Hepatocyte (in vitro differentiated cells): Measurements from ENCODE around the gene KIAA1210. TPM values are rescaled to one million over a fixed set of nuclear protein-coding genes. Genes with fewer than 3 reads are reported as not detected.

Experiments used
- DNase-seq: peaks from one replicate; pipeline ENCODE4 v3.0.0-alpha.2; 2016; ENCODE audit warnings: low spot score
- H2AFZ ChIP-seq: fragments of 200-600 bp; sonication (generic); 2 replicates; pipeline ENCODE4 v1.6.0; 2016; ENCODE audit warnings: antibody characterized with exemption, mild to moderate bottlenecking
- H3K27ac ChIP-seq: fragments of 200-600 bp; sonication (generic); 2 replicates; pipeline ENCODE4 v1.5.1; 2016; ENCODE audit warnings: mild to moderate bottlenecking
- H3K27me3 ChIP-seq: fragments of 200-600 bp; sonication (generic); 2 replicates; pipeline ENCODE4 v1.6.1; 2016
- H3K36me3 ChIP-seq: fragments of 200-600 bp; sonication (generic); replicated peaks from 2 replicates; pipeline ENCODE4 v1.5.1; 2016; ENCODE audit warnings: low read depth; ENCODE audit not compliant: insufficient read depth
- H3K4me1 ChIP-seq: fragments of 200-600 bp; sonication (generic); 2 replicates; pipeline ENCODE4 v1.5.1; 2016; ENCODE audit warnings: mild to moderate bottlenecking, moderate library complexity; ENCODE audit not compliant: insufficient read depth
- H3K4me2 ChIP-seq: fragments of 200-600 bp; sonication (generic); 2 replicates; pipeline ENCODE4 v1.6.0; 2016
- H3K4me3 ChIP-seq: fragments of 200-600 bp; sonication (generic); 2 replicates; pipeline ENCODE4 v1.5.1; 2016; ENCODE audit warnings: mild to moderate bottlenecking
- H3K79me2 ChIP-seq: fragments of 200-600 bp; sonication (generic); 2 replicates; pipeline ENCODE4 v1.6.0; 2017; ENCODE audit warnings: mild to moderate bottlenecking
- H3K9me2 ChIP-seq: fragments of 200-600 bp; sonication (generic); replicated peaks from 2 replicates; pipeline ENCODE4 v1.6.0; 2017; ENCODE audit warnings: mild to moderate bottlenecking; ENCODE audit not compliant: insufficient read depth
- H3K9me3 ChIP-seq: fragments of 200-600 bp; sonication (generic); 2 replicates; pipeline ENCODE4 v1.5.1; 2016; ENCODE audit warnings: low read depth, mild to moderate bottlenecking
- H4K20me1 ChIP-seq: fragments of 200-600 bp; sonication (generic); 2 replicates; pipeline ENCODE4 v1.6.0; 2016; ENCODE audit warnings: mild to moderate bottlenecking; ENCODE audit not compliant: insufficient read depth, poor library complexity, severe bottlenecking
- EZH2 ChIP-seq: fragments of 200-600 bp; sonication (generic); IDR thresholded peaks from 2 replicates; pipeline ENCODE4 v1.6.1; 2016; ENCODE audit warnings: antibody characterized with exemption, mild to moderate bottlenecking, borderline replicate concordance
- EZH2phosphoT487 ChIP-seq: fragments of 200-600 bp; sonication (generic); IDR thresholded peaks from one replicate; pipeline ENCODE4 v1.6.1; 2018; ENCODE audit warnings: antibody characterized with exemption, mild to moderate bottlenecking, low read depth, moderate library complexity; ENCODE audit not compliant: unreplicated experiment, severe bottlenecking
- WGBS: methylation state at CpG from one replicate; pipeline ENCODE4 v1.1.6; 2016; ENCODE audit warnings: low lambda C conversion rate; ENCODE audit errors: missing lambda C conversion rate; 5-methylcytosine and 5-hydroxymethylcytosine counted together
- polyA plus RNA-seq: library from polyadenylated mRNA; unstranded; fragments of >200 nt; fragmentation: Nextera tagmentation; extraction: Ambion mirVana; gene quantifications from 2 replicates; pipeline ENCODE4 v1.2.1, GENCODE V29; 2016
- total RNA-seq: library from RNA; depleted of rRNA; stranded (reverse); fragments of >200 nt; gene quantifications from 2 replicates; pipeline ENCODE4 v1.2.3, GENCODE V29; 2014
- TF ChIP-seq, protein P1 (sequence below): fragments of 200-600 bp; sonication (generic); IDR thresholded peaks from 2 replicates; pipeline ENCODE4 v1.5.1; 2016; ENCODE audit warnings: antibody characterized with exemption, mild to moderate bottlenecking; ENCODE audit not compliant: poor library complexity

KIAA1210 gene
- total and polyA plus RNA-seq, 2 experiments from 2014 or later: 0.03 TPM; not detected in 1

- H3K79me2 ChIP-seq: no peaks in the 10 kb centered on the region
- no peaks in the 10 kb centered on the region for H3K36me3 ChIP-seq
- H3K4me1 ChIP-seq: no peaks in the 10 kb centered on the region
- TF ChIP-seq EZH2 (no peak), EZH2phosphoT487 (no peak)
- TF ChIP-seq, protein P1, sequence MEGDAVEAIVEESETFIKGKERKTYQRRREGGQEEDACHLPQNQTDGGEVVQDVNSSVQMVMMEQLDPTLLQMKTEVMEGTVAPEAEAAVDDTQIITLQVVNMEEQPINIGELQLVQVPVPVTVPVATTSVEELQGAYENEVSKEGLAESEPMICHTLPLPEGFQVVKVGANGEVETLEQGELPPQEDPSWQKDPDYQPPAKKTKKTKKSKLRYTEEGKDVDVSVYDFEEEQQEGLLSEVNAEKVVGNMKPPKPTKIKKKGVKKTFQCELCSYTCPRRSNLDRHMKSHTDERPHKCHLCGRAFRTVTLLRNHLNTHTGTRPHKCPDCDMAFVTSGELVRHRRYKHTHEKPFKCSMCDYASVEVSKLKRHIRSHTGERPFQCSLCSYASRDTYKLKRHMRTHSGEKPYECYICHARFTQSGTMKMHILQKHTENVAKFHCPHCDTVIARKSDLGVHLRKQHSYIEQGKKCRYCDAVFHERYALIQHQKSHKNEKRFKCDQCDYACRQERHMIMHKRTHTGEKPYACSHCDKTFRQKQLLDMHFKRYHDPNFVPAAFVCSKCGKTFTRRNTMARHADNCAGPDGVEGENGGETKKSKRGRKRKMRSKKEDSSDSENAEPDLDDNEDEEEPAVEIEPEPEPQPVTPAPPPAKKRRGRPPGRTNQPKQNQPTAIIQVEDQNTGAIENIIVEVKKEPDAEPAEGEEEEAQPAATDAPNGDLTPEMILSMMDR: no peak
- no peak for DNase-seq
- no peak overlapping the region for H3K27ac ChIP-seq
- H3K9me2 ChIP-seq: no peaks in the 10 kb centered on the region
- H3K4me3 ChIP-seq: no peak overlapping the region
- H3K4me2 ChIP-seq: no peak overlapping the region
- no peaks in the 10 kb centered on the region for H3K27me3 ChIP-seq
- H2AFZ ChIP-seq: no peak overlapping the region
- H4K20me1 ChIP-seq: no peaks in the 10 kb centered on the region
- no peaks in the 10 kb centered on the region for H3K9me3 ChIP-seq
- WGBS: 79% methylated on average over 1 of the region's 1 CpG
These were observed 37.0 kb downstream of the KIAA1210 start for GRCh38 chrX:119090627-119091026.

DNA sequence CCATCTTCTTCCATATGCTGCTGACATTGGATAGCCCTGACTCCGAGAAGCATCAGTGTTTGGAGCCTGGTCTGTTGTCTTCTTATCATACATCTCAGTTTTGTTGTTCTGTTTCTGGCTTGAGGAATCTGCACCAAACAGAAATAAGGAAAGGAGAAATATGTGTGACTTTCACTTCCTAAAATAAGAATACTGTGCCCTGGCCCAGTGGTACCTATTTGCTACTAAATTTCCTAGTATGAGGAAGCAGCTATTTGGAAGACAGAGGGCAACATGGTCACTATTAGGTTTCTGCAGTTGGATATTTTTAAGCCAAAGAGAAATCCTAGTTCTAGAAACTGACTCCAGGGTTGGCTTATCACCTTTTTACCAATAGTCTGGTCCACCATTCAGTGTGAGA lies 38.0 kb downstream of the KIAA1210 start:
- DNase-seq: no peak
- WGBS: 82% methylated on average over 1 of the region's 1 CpG
- H4K20me1 ChIP-seq: no peaks in the 10 kb centered on the region
- no peaks in the 10 kb centered on the region for H3K4me1 ChIP-seq
- H3K4me2 ChIP-seq: no peak overlapping the region
- no peaks in the 10 kb centered on the region for H3K36me3 ChIP-seq
- H2AFZ ChIP-seq: no peak overlapping the region
- TF ChIP-seq, protein P1: no peak
- TF ChIP-seq EZH2 (no peak), EZH2phosphoT487 (no peak)
- H3K27me3 ChIP-seq: no peaks in the 10 kb centered on the region
- no peaks in the 10 kb centered on the region for H3K9me2 ChIP-seq
- H3K9me3 ChIP-seq: no peaks in the 10 kb centered on the region
- H3K27ac ChIP-seq: no peak overlapping the region
- H3K79me2 ChIP-seq: no peaks in the 10 kb centered on the region
- no peak overlapping the region for H3K4me3 ChIP-seq

DNA sequence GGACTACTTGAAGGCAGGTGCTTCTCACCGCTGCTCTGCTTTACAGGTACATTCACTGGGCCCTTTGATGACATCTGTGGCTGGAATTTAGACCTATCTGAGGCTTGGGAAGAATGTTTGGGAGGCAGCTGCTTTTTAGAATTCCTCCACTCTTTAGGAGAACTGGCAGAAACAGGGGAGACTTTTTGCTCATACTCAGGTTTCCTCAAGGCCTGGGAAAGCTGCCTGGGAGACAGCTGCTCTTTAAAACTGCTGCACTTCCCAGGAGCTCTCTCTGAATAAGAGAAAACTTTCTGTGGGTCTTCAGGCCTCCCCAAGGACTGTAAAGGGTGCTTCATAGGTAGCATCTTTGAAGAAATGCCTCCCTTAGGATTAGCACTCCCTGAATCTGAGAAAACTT lies 40.5 kb downstream of the KIAA1210 start:
- H3K27me3 ChIP-seq: no peaks in the 10 kb centered on the region
- no peak overlapping the region for H3K27ac ChIP-seq
- 78% methylated on average over 1 of the region's 1 CpG for WGBS
- no peaks in the 10 kb centered on the region for H4K20me1 ChIP-seq
- no peaks in the 10 kb centered on the region for H3K36me3 ChIP-seq
- H3K4me3 ChIP-seq: no peak overlapping the region
- TF ChIP-seq EZH2phosphoT487: no peak
- no peak for TF ChIP-seq EZH2
- TF ChIP-seq, protein P1: no peak
- DNase-seq: no peak
- no peaks in the 10 kb centered on the region for H3K9me3 ChIP-seq
- H3K4me1 ChIP-seq: no peaks in the 10 kb centered on the region
- no peak overlapping the region for H2AFZ ChIP-seq
- H3K9me2 ChIP-seq: no peaks in the 10 kb centered on the region
- H3K4me2 ChIP-seq: no peak overlapping the region
- H3K79me2 ChIP-seq: no peaks in the 10 kb centered on the region

DNA sequence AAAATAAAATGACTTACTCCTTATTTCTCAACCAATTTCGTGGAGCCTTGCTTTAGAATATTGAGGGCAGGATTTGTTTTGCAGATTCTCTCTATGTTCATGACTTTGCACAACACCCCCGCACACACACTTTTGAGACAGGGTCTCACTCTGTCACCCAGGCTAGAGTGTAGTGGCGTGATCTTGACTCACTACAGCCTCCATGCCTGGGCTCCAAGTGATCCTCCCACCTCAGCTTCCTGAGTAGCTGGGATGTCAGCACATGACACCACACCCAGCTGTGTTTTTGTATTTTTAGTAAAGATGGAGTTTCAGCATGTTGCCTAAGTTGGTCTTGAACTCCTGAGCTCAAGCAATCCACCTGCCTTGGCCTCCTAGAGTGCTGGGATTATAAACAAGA lies 42.8 kb downstream of the KIAA1210 start:
- TF ChIP-seq EZH2 (no peak), EZH2phosphoT487 (no peak)
- TF ChIP-seq, protein P1: no peak
- no peak overlapping the region for H3K4me3 ChIP-seq
- no peak overlapping the region for H3K27ac ChIP-seq
- H3K9me2 ChIP-seq: no peaks in the 10 kb centered on the region
- H3K27me3 ChIP-seq: no peaks in the 10 kb centered on the region
- no peaks in the 10 kb centered on the region for H4K20me1 ChIP-seq
- H3K79me2 ChIP-seq: no peaks in the 10 kb centered on the region
- DNase-seq: no peak
- no peaks in the 10 kb centered on the region for H3K36me3 ChIP-seq
- WGBS: 74% methylated on average over 3 of the region's 3 CpGs
- no peaks in the 10 kb centered on the region for H3K4me1 ChIP-seq
- H2AFZ ChIP-seq: no peak overlapping the region
- no peak overlapping the region for H3K4me2 ChIP-seq
- H3K9me3 ChIP-seq: no peaks in the 10 kb centered on the region
